Pancreas (tissue), 10 donors: ENCODE measurements around the gene CD274. TPM values are rescaled to one million over a fixed set of nuclear protein-coding genes. Genes with fewer than 3 reads are reported as not detected.

ENCODE experiments used
- ATAC-seq, 4 donors: fragments of 200-7000 bp; cut with Tn5 transposase; one replicate each; pipeline versions ENCODE4 v1.8.0 to v1.9.1; 2020; ENCODE audit warnings: mild to moderate bottlenecking in 4 of 4, moderate library complexity in 4 of 4
- DNase-seq, 6 donors: peaks; one replicate each; pipeline ENCODE4 v3.0.0-alpha.2; 2020
- FAIRE-seq: peaks from 2 replicates; lab custom pipeline; 2012; peaks lifted over from hg19 to GRCh38; lab: Jason Lieb, UNC
- H3K27ac ChIP-seq, 4 donors: fragments of 200-600 bp; sonication (generic); 1 replicate in 3 of 4; 2 replicates in 1 of 4; pipeline versions ENCODE4 v1.5.0 to v1.8.0; 2020
- H3K27me3 ChIP-seq, 4 donors: fragments of 200-600 bp; one replicate each; pipeline ENCODE4 v1.8.0; 2021
- H3K36me3 ChIP-seq, 3 donors: fragments of 200-600 bp; sonication (generic) in 1 of 3; one replicate each; pipeline versions ENCODE4 v1.5.0 to v1.8.0; 2020 to 2021
- H3K4me1 ChIP-seq, 3 donors: fragments of 200-600 bp; one replicate each; pipeline ENCODE4 v1.8.0; 2021
- H3K4me3 ChIP-seq, 4 donors: fragments of 200-600 bp; sonication (generic) in 2 of 4; one replicate each; pipeline versions ENCODE4 v1.5.0 to v1.8.0; 2020 to 2021
- H3K9me3 ChIP-seq, 4 donors: fragments of 200-600 bp; one replicate each; pipeline ENCODE4 v1.8.0; 2021
- CTCF ChIP-seq, 4 donors: fragments of 200-600 bp; sonication (generic) in 3 of 4; IDR thresholded peaks; one replicate each; pipeline versions ENCODE4 v1.5.0 to v1.8.0; 2021; ENCODE audit warnings: antibody characterized with exemption in 4 of 4
- WGBS, 2 donors: extraction: QIAGEN DNeasy Blood & Tissue Kit; methylation state at CpG; one replicate each; pipeline ENCODE4 v1.1.7; 2013; 5-methylcytosine and 5-hydroxymethylcytosine counted together
- intact Hi-C, 3 donors: fragments of 100-400 bp; cut with DNase I; formaldehyde crosslinking; loops; one replicate each; pipeline versions ENCODE4 v1.11.1 to v1.14.2; 2022
- polyA plus RNA-seq, 2 donors: library from polyadenylated mRNA; stranded (reverse); fragments of 200-250 nt; gene quantifications; one replicate each; pipeline ENCODE4 v1.2.3, GENCODE V29; 2013
- total RNA-seq, 6 donors: library from RNA; stranded (reverse); fragmentation: NEBNext Ultra II Directional in 4 of 6; extraction: Animal tissue kit (Norgen Biotek cat#: 25700) in 4 of 6; gene quantifications; one replicate each; pipeline versions ENCODE4 v1.2.1 to v1.2.4, GENCODE V29; 2021 to 2023
- donor health status: healthy with polysubstance abuse.
- donor health status: DM: no; HTN: no; CAD: no; lungs with moderate emphysema.
- donor health status: DM: no; HTN: no; CAD: no.
- donor health status: control.
- donor health status: control.
- donor health status: Bipolar disorder and iron deficiency.
- donor health status: DM: yes; HTN: yes; CAD: no.
- donor health status: DM: no; HTN: no; CAD: no.
- donor health status: DM: no; HTN: no; CAD: no.
- donor health status: DM: yes; HTN: yes; CAD: no.

The CD274 gene
- total and polyA plus RNA-seq, 8 donors = 0.63 to 1.9 (median 1.5) TPM

DNA sequence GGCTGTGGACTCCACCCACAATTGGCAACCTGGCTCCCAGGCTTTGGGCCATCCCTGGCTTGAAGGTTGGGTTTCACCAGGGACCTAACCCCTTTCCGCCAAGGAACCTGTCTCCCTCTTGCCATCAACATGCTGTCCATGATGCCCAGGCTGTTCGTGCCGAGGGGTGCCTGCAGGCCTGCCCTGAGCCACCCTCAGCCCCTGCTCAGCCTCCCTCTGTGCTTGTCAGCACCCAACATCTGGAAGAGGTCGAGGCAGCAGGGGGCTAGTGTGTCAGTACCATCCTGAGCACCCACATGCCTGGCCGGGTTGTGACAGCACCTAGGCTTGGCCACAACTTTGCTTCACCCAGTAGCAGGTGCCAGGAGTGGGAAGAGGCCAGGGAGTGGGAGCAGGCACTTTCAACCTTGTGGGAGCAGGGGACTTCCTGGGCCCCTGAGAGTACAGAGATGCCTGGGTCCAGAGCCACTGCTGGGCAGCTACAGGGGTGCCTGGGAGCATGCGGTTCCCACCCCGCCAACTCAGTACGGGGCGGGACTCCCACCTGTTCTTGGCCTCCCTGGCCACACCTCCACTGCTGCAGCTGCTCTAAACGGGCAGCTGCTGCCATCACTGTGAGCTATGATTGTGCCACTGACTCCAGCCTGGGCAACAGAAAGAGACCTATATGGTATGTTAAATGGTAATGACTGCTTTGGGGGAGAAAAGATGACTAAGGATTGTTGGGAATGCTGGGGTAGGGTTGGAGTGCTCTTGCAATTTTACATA lies 66.3 kb downstream of the CD274 start:
- no peak overlapping the region for H3K4me3 ChIP-seq
- WGBS, 2 donors = 80 to 83% methylated on average over 10 of the region's 10 CpGs
- no peak overlapping the region for H3K27ac ChIP-seq
- no peak for TF ChIP-seq CTCF (IDR thresholded peaks at IDR 0.05)
- no peaks in the 10 kb centered on the region for H3K36me3 ChIP-seq
- no peak for ATAC-seq
- H3K9me3 ChIP-seq = no peaks in the 10 kb centered on the region
- intact Hi-C loops = no loop called here
- no peaks in the 10 kb centered on the region for H3K27me3 ChIP-seq
- DNase-seq = peak in 1 of 6 donors; percentile 39
- no peak for FAIRE-seq
- no peaks in the 10 kb centered on the region for H3K4me1 ChIP-seq

GRCh38 chr9:5518171-5518936 lies 68.0 kb downstream of the CD274 start:
- Histone ChIP-seq H3K4me3 (no peak overlapping the region), H3K4me1 (no peaks in the 10 kb centered on the region), H3K9me3 (no peaks in the 10 kb centered on the region), H3K36me3 (no peaks in the 10 kb centered on the region), H3K27me3 (no peaks in the 10 kb centered on the region), H3K27ac (no peak overlapping the region)
- FAIRE-seq = no peak
- intact Hi-C loops = no loop called here
- TF ChIP-seq CTCF (IDR thresholded peaks at IDR 0.05) = no peak
- ATAC-seq = no peak
- 47 to 82% methylated on average over 2 of the region's 2 CpGs for WGBS, 2 donors
- DNase-seq = no peak

DNA sequence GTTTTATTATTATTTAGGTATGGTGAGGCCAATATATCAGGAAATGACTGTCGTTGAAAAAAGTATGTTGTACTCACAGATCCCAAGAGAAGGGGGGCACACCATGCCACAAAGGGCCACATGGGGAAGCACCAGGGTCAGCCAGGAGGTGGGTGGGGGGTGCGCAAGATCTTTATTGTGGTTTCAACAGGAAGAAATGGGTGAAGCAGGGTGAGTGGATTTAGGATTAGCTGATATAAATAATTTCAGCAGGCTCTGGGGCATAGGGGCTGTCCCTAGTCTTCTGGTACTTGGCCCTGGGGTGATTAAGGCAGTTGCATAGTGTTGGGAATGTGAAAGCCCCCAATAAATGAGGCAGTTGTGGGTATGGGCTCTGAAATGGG lies 68.6 kb downstream of the CD274 start:
- no peak for TF ChIP-seq CTCF (IDR thresholded peaks at IDR 0.05)
- Histone ChIP-seq H3K27ac (no peak overlapping the region), H3K27me3 (no peaks in the 10 kb centered on the region), H3K36me3 (no peaks in the 10 kb centered on the region), H3K4me3 (no peak overlapping the region), H3K9me3 (no peaks in the 10 kb centered on the region), H3K4me1 (no peaks in the 10 kb centered on the region)
- DNase-seq (no peak), FAIRE-seq (no peak), ATAC-seq (no peak)
- intact Hi-C loops = no loop called here
- WGBS, 2 donors = 52 to 57% methylated on average over 2 of the region's 2 CpGs

Other genes starting within 250 kb of the CD274 start
- gene INSL4, start 219.1 kb upstream of the CD274 start, total RNA-seq = not detected
- gene INSL4, start 219.1 kb upstream of the CD274 start, polyA plus RNA-seq = not detected
- under 1 TPM in 3 of 6 donors, not detected in 3; 0.26 to 0.69 (median 0.46) TPM for gene RLN2, start 145.8 kb upstream of the CD274 start, total RNA-seq
- gene RLN2, start 145.8 kb upstream of the CD274 start, polyA plus RNA-seq = under 1 TPM; 0.27 to 0.63 TPM
- not detected for gene RLN1, start 110.7 kb upstream of the CD274 start, total RNA-seq
- not detected for gene RLN1, start 110.7 kb upstream of the CD274 start, polyA plus RNA-seq
- gene PLGRKT, start 12.6 kb upstream of the CD274 start, total RNA-seq = 1 to 10 TPM; 4.9 to 9.0 (median 6.6) TPM
- 1 to 10 TPM; 4.9 to 8.8 TPM for gene PLGRKT, start 12.6 kb upstream of the CD274 start, polyA plus RNA-seq
- under 1 TPM in 5 of 6 donors, not detected in 1; 0.09 to 0.43 (median 0.20) TPM for gene PDCD1LG2, start 60.0 kb downstream of the CD274 start, total RNA-seq
- gene PDCD1LG2, start 60.0 kb downstream of the CD274 start, polyA plus RNA-seq = under 1 TPM; 0.08 to 0.09 TPM
- gene RIC1, start 178.6 kb downstream of the CD274 start, total RNA-seq = 10 to 100 TPM in 1 of 6 donors, 1 to 10 TPM in 5; 7.0 to 11.8 (median 9.4) TPM
- 1 to 10 TPM; 2.9 to 4.2 TPM for gene RIC1, start 178.6 kb downstream of the CD274 start, polyA plus RNA-seq